Stimulated activated CD4-positive, alpha-beta T cell treated with anti-CD3 and anti-CD28 coated beads, Interleukin-1b, Interleukin-23, amount 100 ng/mL, for 24 hours (primary cell): ENCODE measurements around the gene FAM120B.

Experiments
- DNase-seq, 4 experiments: peaks; one replicate each; pipeline ENCODE4 v3.0.0-alpha.2; 2020; ENCODE audit warnings: low read depth in 4 of 4, low spot score in 1 of 4

The FAM120B gene

DNA sequence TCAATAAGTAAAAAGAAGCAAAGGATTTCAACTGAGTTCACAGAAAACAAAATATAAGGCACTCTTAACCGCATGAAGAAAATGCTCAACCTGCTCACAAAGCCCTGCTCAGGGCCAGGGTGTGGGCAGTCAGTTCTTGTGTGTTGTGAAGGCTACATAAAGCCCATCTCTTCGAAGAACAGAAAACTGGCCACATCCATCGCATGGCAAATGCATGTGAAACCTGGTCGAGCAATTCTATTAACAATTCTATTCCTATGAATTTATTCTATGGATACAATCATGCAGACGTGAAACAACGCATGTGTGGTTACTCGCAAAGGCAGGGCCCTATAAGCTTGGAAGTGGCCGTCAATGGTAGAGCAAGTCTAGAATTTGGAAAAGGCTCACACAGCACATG, 136.0 kb downstream of the FAM120B start:
- DNase-seq: no peak

DNA sequence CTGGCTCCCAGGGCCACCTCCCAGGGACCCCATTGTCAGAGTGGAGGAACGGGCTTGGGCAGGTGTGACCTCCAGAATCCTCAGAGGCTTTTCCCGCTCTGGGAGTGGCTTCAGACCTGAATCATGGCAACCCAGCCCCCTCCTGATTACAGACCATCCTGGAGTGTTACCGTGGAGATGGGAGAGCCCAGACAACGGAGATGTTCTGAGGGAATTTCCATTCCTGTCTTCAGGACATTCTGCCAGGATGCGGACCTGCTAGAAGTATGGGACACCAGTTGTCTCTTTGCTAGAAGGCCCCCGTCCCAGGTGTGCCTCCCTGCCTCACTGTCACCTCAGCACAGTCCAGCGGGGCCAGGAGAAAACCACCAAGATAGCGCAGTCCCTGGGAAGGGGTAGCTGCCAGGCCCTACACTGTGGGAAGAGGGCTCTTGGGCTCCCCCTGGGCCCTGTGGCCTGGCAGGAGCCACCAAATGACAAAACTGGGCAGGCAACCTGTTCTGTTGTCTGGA, 136.6 kb downstream of the FAM120B start:
- DNase-seq: no peak

DNA sequence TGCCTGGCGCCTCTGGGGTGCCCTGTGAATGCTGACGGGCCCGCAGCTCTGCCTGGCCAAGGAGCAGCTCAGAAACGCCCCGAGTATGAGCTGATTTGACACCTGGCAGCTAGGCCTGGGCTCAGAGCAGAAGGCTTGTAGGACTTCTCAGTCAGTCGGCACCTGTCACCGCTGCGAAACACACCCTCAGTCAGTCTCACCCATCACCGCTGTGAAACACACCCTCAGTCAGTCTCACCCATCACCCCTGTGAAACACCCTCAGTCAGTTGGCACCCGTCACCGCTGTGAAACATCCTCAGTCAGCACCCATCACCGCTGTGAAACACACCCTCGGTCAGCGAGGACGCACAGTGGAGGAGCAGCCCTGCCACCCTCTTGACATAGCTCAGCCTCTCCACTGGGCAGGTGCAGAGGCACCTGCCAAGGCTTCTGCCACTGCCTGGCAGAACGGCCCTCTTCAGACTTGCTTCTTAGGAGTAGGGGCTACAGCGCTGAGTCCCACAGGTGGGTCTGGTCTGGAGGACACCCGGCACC, 137.6 kb downstream of the FAM120B start:
- DNase-seq: no peak

DNA sequence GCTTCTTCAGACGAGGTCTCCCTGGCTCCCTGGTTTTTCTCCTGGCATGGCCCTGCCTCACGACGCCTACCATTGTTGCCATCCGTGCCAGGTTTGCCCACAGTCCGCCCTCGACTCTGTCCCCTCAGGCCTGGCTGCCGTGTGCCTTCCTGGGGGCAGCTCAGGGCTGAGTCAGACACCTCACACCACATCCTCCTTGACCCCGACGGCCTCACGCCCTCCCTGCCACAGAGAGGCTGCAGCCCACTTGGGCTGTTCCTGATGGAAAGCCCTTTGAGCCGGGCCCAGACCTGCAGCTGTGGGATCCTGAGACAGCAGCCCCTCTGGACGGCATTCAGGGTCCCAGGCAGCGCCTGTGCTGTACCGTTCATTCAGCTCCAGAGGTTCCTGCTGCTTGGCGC, 138.3 kb downstream of the FAM120B start:
- DNase-seq: no peak

DNA sequence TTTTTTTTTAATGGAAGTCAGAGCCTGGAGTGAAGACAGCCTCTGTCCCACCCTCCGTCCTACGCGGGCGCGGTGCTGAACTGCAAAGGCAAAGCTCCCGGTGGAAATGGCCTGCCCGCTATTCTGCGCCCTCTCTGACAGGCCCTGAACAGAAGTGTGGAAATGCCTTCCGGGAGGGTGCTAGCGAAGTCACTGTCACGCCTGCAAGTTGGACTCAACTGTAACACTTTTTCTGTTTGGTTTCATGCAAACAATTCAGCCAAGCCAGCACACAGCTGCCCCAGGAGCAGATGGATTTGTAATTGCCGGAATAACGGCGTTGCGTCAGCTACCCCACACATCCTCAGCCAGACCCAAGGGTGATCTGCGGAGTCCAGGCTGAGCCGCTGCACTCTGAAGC, 138.9 kb downstream of the FAM120B start:
- no peak for DNase-seq

DNA sequence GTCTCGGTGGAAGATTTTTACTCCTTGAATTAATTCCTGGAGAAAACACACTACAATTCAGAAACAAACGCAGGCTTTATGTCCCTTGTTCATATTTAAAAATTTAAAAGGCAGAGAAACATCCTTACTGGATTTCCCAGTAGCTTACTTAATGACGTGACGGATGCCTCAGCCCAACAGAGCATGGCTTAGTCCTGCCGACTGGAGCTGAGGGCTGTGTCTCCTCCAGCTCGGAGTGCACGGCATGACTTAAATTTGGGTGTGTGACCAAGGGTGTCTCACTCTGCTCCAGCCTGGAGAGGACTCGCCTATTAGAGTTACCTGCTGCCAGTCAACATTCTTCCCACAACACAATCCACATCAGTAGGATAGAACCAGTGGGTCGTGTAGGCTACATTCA, 139.4 kb downstream of the FAM120B start:
- DNase-seq: no peak

DNA sequence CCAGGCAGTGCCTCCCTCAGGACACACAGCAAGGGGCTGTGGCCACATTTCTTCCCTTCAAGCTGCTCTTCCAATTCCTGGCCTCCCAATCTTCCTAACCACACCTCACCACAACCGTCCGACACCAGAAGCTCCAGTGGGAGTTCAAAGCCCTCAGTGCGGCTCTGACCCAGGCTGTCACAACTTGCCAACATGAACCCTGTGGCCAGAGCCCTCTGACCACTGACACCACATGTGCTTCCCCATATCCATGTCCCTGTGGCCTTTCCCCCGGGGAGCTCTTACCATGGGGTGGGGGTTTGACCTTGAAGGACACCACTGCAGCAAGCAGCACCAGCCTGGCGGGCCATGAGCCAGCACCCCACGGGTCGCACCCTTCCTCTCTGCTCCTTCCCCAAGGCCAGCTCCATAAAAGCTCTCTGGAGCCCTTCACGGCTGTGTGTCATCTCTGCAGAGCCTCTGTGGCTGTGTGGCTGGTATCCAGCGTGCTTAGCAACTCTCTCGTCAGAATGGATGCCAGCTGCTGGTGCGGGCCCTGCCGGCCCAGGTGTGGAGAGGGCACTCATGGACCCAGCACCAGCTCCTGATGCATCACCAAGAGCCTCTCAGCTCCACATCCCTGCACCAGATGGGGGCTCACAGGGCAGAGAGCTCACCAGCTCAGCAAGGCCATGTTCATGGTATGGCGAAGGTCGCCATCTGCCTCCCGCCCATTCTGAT, 140.4 kb downstream of the FAM120B start:
- DNase-seq: no peak

DNA sequence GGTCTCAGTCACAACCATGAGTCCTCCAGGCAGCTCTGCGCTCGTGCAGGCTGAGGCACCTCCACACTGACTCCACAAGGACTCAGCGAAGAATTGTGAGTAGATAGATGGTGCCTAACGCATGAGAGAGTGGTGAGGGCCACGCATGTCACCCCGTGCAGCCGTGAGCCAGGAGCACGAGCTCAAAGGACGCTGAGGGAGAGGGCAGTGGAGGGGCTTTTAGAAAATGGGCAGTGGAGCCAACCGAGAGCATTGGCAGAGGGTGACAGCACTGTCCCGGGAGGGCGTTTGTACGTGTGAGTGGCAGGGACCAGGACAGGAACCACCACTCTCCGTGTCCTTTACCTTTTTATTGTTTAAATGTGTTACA, 141.0 kb downstream of the FAM120B start:
- no peak for DNase-seq

DNA sequence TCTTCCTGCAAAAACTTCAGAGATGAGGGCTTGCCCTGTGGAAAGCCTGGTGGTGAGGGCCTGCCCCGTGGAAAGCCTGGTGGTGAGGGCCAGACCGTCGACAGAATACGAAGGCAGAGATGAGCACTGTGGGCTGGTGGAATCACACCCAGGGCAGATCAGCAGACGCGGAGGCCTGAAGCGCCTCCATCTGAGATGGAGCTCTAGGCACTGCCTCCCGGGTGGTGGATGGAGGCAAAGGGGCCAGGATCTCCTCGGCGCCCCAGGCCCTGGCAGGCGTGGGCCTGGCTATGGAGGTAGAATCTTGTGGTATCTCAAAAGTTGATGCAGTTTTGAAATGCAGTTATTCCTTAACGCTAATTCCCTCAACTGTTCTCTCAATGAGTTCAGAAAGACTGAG, 141.8 kb downstream of the FAM120B start:
- no peak for DNase-seq

DNA sequence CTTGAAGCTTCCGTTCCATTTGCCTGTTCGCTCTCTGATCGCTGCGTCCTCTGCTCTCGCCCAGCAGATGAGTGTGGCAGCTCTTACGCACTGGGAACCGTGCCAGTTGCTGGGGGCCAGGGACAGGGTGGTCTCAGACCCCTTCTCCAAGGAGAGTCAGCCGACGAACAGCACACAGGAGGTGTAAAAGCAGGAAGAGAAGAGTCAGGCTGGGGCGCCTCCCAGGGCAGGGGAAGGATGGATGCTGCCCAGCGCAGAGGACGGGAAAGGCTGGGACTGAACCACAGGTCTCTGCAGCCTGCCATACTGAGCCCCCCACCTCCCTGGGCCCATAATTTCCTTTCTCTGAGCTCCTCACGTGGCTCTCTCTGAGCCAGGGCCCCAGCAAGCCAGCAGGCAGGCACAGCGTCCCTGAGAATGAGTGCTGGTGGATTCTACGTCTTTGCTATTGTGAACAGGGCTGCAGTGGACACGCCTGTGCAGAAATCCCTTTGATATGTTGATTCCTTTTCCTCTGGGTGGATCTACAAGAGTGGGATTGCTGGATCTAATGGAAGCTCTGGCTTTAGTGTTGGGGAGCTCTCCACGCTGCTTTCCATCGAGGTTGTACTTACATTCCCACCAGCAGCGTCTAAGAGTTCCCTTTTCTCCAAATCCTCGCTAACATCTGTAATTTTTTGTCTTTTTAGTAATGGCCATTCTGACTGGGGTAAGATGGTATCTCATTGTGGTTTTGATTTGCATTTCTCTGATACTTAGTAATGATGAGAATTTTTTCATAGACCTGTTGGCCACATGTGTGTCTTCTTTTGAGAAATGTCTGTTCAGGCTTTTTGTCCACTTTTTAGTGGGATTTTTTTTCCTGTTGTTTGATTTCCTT, 142.4 kb downstream of the FAM120B start:
- DNase-seq: no peak

DNA sequence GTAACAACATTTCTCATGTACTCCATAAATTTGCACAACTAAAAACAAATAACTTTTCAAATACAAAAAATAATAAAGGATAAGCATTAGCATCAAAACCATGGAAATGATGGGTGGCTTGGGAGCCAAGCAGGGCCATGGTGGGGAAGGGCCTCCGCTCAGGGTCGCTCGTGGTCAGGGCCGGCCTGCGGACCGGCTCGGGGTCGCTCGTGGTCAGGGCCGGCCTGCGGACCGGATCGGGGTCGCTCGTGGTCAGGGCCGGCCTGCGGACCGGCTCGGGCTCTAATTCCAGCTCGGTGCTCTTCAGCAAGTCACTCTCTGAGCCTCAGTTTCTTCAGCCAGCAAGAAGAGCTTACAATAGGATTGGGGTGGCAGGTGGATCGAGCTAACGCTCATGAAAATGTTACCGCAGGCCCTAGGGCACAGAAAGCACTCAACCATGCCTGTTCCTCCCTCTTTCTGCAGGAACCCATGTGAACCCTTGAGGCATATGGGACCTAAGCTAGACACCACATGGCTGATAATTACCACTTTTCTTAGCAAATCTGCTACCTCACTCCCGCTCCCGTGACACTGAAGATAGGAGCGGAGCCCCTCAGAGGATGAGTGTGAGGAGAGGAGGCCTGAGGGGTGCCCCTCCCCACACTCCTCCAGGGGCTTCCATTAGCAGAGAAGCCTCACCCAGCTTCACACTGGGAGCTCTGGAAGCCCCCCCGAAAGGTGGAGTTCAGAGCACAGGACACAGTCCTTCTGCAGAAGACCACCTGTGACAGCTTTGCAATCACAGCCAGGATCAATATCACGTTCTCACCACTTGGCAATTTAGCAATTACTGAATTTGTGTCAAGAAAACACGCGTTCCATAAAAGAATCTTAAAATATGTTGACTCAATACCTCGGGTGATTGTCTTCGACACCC, 143.5 kb downstream of the FAM120B start:
- no peak for DNase-seq

DNA sequence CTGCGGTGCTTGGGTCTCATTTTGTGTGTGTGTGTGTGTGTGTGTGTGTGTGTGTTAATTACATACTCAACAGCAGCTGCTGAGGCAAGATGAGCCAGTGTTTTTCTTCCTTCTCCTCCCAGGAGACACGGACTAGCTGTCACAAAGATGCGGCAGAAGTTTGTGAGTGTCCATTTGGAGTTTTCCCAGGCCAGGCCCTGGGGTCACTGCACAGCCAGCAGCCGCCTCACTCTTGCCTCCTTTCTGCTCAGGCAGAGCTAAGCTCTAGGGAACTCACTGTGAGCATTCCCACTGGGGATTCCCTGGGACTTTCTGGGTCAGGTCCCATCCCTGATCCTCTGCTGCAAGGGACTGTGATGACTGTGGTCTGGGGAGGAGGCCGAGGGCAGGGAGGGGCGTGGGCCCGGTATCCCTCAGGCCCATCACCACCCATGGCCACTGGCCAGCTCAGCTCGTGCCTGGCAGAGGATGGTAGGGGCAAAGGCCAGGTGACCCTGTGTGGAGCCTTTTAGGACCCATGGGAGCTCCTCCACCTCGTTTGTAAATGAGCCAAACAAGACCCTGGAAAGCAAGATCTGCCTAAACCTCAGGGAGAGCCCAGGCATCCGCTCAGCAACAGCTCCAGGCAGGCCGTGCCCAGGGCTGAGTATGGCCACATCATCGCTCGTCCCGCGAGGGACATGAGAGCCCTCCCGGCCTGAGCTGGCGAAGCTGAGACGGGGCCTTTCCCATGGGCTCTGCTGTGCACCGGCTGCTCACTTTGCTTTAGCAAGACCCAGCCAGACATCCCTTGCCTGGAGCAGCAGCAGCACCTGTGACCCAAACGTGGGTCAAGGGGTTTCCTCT, 144.6 kb downstream of the FAM120B start:
- DNase-seq: no peak

DNA sequence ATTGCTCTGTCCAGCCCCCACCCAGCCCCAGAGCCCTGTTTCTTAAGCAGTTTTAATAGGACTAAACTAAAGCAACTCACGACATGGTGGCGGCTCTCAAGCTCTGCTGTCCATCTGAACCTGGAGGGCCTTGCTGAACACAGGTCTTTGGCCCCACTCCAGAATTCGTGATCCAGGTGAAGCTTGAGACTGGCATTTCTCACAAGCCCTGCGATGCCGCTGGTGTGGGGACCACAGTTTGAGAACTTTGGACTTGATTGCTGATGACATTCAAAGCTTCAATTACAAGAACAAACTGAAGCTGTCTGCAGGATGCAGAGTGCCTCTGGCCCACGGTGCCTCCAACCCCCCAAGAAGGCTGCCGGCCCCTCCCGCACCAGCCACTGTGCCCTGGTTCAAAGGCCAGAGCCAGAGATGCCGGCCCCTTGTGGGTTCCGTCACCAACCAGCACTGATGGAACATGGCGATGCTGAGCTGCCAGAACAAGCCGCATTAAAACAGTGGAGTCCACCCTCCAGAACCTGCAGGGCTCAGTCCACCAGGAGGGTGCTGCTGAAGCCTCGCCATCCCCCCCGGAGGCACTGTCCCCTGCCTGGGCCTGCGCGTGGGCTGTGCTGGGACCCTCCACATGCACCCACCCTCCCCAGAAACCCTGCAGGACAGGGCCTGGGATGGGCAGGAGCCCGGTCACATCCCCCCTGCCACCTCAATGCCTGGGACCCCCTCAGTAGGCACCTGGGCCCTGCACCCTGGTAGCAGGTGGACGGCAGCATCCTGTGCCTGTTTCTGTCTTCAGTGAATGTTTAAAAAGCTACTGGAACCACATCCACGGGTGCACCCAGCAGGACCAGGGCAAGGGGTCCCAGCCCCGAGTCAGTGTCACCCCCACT, 145.4 kb downstream of the FAM120B start:
- DNase-seq: no peak

DNA sequence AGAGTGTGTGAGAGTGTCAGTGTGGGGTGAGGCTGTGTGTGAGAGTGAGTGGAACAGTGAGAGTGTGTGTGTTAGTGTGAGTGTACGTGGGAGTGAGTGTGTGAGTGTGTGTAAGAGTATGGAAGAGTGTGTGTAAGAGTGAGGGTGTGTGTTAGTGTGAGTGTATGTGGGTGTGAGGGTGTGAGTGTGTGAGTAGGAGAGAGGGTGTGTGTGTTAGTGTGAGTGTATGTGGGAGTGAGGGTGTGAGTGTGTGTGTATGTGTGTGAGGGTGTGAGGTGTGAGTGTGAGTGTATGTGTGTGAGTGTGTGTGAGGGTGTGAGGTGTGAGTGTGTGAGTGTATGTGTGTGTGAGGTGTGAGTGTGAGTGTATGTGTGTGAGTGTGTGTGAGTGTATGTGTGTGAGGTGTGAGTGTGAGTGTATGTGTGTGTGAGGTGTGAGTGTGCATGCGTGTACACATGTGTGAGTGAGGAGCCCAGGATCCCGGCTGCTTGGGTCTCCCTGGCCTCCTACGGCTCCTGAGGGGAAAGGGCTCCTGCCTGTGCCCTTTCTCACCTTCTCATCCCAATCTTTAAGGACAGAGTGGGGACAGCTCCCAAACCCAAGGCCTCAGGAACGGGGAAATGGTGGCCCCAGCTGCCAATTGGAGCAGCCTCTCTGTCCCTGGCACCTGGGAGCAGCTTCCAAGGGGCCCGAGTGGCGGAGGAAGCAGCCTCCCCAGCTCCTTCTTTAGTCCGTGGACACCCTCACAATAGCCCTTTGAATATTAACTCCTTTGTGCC, 146.4 kb downstream of the FAM120B start:
- DNase-seq: no peak

DNA sequence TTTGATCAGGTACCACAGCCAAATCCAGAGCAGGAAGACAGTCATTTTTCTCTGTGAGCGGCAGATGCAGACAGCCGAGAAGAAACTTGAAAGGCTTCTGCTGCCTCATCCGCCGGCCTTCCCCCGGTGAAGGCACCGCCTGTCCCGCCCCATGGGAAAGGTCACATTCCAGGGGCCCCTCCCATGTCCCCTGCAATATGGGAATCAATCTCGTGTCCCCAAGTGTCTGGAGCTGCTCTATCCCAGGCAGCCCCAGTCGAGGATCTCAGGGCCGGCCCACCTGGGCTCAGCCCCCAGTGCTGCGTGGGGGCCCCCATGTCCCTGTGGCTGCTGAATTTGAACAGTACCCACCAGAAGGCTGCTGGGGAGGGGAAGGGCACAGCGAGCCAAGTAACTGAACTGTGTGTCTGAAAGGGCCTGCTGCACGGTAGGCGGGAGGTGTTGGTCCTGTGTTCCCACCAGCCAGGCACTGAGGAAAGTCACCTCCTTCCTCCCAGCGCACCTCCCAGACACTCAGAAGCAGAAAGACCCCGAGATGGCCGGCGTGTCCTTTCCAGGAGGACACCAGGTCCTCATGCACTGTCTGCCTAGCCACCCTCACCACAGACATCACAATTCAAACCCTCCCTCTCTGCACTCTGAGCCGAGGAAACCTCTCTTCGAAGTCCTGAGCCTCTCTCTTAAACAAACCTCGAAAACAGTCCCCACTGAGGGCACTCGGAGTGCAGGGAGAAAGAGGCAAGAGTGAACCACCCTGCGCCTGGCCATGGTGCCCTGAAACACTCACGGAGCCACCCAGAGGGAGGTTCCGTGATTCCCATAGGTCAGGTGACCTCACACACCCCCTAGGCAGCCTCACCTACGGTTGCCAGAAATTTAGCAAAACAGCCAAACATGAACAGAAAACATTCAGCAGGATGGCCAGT, 147.3 kb downstream of the FAM120B start:
- no peak for DNase-seq

DNA sequence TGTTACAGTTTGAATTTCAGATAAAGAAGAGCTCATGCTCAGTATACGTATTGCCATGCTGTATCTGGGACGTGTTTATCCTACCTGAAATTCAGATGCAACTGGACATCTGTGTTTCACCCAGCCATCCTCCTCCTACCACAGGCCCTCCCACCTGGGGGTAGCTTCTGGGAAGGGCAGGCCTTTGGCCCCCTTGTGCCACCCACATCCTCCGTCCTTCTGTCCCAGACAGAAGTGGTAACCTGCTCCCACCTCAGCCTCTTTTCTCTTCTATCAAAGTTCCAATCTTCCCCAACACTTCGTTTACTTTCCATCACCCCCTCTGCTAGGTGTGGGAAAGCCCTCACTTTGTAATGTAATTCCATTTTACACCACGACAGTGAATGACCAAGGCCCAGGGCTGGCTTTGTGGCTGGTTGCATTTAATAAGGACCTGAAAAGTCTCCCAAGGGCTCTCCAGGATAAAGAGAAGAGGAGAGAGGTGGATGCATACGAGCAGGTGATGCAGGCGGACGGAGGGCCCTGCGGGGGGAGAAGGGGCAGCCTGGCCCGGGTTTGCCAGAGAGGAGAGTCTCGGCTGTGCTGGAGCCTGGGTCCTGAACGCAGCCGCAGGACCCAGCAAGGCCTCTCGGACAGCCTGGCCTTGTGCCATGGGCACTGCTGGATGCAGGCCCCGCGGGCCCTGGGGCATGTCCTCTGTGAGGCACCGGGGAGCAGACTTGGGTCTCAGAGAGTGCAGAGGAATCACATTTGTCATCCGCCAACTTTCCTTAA, 148.1 kb downstream of the FAM120B start:
- DNase-seq: no peak
